Mucosa of descending colon (tissue), 3 donors: ENCODE measurements around the gene TM4SF18. TPM values are rescaled to one million over a fixed set of nuclear protein-coding genes. Genes with fewer than 3 reads are reported as not detected.
A peak's percentile ranks its signal among the peaks of the same experiment; 100 is the strongest.

Source experiments
- ATAC-seq: fragments of 200-7000 bp; cut with Tn5 transposase; one replicate; pipeline ENCODE4 v1.9.1; 2020; ENCODE audit warnings: mild to moderate bottlenecking, moderate library complexity
- DNase-seq, 3 donors: peaks; one replicate each; pipeline ENCODE4 v3.0.0-alpha.2; 2020
- H3K36me3 ChIP-seq: fragments of 200-600 bp; one replicate; pipeline ENCODE4 v1.8.0; 2021; ENCODE audit warnings: low read depth, mild to moderate bottlenecking
- H3K4me1 ChIP-seq: fragments of 200-600 bp; one replicate; pipeline ENCODE4 v1.8.0; 2021; ENCODE audit warnings: low read depth, mild to moderate bottlenecking
- H3K4me3 ChIP-seq: fragments of 200-600 bp; one replicate; pipeline ENCODE4 v1.8.0; 2021; ENCODE audit warnings: mild to moderate bottlenecking
- H3K9me3 ChIP-seq: fragments of 200-600 bp; one replicate; pipeline ENCODE4 v1.8.0; 2021; ENCODE audit warnings: mild to moderate bottlenecking
- intact Hi-C, 2 donors: fragments of 100-400 bp; cut with DNase I in 1 of 2; cut with micrococcal nuclease in 1 of 2; formaldehyde crosslinking; loops; one replicate each; pipeline versions ENCODE4 v1.11.0 to v1.11.1; 2022; cut with DNase I, micrococcal nuclease
- total RNA-seq, 3 donors: library from RNA; stranded (reverse); fragmentation: NEBNext Ultra II Directional in 2 of 3; extraction: Animal tissue kit (Norgen Biotek cat#: 25700) in 2 of 3; gene quantifications; one replicate each; pipeline versions ENCODE4 v1.2.1 to v1.2.4, GENCODE V29; 2021 to 2023
- TF ChIP-seq, protein P1 (sequence below): fragments of 200-600 bp; IDR thresholded peaks from one replicate; pipeline ENCODE4 v1.8.0; 2022; ENCODE audit warnings: antibody characterized with exemption, mild to moderate bottlenecking
- donor health status: DM: no; HTN: no; CAD: no; lungs with moderate emphysema.
- donor health status: DM: no; HTN: no; CAD: no.
- donor health status: DM: no; HTN: yes; CAD: no.

The TM4SF18 gene
- total RNA-seq, 3 donors from 2014 or later = 1.9 to 2.4 (median 2.2) TPM

DNA sequence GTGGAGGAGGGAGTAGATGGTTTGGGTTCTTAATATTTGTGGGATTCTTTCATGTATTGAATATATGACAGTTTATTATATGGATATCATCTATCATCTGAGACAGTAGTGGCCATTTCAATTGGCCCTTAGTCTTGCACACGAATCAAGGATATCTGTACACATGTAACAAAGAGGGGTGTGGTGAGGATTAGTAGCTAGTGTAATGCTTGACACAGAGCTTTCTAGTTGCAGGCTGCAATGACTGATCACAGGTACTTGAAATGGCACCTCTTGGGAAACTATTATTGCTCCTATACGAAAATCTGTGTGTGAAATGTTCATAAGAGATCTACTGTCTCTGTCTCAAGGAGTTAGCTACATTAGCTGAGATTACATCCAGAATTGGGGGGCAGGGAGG, 31.2 kb upstream of the TM4SF18 start:
- Histone ChIP-seq H3K9me3 (no peaks in the 10 kb centered on the region), H3K4me3 (no peak overlapping the region), H3K4me1 (peaks cover 9% of the 10 kb centered on the region), H3K36me3 (no peaks in the 10 kb centered on the region)
- no peak for DNase-seq
- intact Hi-C loops = no loop called here
- no peak for ATAC-seq
- TF ChIP-seq, protein P1, sequence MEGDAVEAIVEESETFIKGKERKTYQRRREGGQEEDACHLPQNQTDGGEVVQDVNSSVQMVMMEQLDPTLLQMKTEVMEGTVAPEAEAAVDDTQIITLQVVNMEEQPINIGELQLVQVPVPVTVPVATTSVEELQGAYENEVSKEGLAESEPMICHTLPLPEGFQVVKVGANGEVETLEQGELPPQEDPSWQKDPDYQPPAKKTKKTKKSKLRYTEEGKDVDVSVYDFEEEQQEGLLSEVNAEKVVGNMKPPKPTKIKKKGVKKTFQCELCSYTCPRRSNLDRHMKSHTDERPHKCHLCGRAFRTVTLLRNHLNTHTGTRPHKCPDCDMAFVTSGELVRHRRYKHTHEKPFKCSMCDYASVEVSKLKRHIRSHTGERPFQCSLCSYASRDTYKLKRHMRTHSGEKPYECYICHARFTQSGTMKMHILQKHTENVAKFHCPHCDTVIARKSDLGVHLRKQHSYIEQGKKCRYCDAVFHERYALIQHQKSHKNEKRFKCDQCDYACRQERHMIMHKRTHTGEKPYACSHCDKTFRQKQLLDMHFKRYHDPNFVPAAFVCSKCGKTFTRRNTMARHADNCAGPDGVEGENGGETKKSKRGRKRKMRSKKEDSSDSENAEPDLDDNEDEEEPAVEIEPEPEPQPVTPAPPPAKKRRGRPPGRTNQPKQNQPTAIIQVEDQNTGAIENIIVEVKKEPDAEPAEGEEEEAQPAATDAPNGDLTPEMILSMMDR = no peak

DNA sequence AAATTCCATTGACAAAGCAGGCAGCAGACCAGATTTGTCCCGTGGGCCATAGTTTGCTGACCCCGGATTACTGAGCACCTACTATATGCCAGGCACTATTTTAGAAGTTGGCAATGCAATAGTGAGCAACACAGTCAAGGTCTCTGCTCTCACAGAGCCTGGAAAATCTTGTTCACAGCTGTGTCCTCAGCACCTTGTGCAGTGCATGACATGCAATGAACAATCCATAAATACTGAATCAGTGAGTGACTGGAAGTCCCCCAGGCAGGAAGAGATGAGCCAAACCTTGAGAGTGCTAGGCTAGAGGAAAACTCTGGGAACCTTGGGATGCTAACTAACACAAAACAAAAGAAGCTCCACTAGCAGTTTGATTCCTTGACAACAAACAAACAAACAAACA, 29.6 kb upstream of the TM4SF18 start:
- intact Hi-C loops = no loop called here
- H3K4me1 ChIP-seq = no peaks in the 10 kb centered on the region
- no peaks in the 10 kb centered on the region for H3K9me3 ChIP-seq
- TF ChIP-seq, protein P1 = no peak
- ATAC-seq = no peak
- no peaks in the 10 kb centered on the region for H3K36me3 ChIP-seq
- no peak for DNase-seq
- H3K4me3 ChIP-seq = no peak overlapping the region

DNA sequence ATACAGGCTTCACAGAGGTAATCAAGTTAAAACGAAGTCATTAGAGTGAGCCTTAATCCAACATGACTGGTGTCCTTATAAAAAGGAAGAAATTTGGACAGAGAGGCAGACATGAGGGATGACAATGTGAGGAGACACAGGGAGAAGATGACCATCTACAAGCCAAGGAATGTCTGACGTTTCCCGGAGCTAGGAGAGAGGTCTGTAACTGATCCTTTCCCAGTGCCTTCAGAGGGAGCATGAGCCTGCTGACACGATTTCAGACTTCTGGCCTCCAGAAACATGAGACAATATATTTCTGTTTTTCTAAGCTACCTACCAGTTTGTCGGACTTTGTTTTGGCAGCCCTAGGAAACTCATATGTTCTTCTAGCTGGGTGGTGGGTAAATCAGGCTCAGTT, 28.9 kb upstream of the TM4SF18 start:
- TF ChIP-seq, protein P1 = no peak
- DNase-seq = no peak
- Histone ChIP-seq H3K9me3 (no peaks in the 10 kb centered on the region), H3K36me3 (no peaks in the 10 kb centered on the region), H3K4me1 (no peaks in the 10 kb centered on the region), H3K4me3 (no peak overlapping the region)
- intact Hi-C loops = no loop called here
- no peak for ATAC-seq

DNA sequence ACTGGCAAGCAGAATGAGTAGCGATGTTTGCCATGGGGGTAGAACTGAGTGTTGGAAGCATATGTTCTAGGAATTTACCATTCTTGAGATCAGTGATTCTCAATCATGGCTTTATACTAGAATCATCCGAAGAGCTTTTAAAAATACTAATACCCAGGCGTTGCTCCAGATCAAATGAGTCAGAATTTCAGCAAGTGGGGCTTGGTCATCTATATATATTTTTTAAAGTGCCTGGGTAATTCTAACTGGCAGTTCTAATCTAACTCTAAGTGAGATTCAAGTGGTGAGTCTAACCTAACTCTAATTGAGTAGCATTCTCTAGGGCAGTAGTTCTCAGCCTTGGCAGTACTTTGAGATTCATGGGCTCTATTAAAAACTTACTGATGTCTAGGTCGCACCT, 23.2 kb upstream of the TM4SF18 start:
- H3K36me3 ChIP-seq = no peaks in the 10 kb centered on the region
- no peak for DNase-seq
- no peak for ATAC-seq
- H3K4me1 ChIP-seq = no peaks in the 10 kb centered on the region
- no peak overlapping the region for H3K4me3 ChIP-seq
- no peaks in the 10 kb centered on the region for H3K9me3 ChIP-seq
- intact Hi-C loops = no loop called here
- TF ChIP-seq, protein P1 = no peak

DNA sequence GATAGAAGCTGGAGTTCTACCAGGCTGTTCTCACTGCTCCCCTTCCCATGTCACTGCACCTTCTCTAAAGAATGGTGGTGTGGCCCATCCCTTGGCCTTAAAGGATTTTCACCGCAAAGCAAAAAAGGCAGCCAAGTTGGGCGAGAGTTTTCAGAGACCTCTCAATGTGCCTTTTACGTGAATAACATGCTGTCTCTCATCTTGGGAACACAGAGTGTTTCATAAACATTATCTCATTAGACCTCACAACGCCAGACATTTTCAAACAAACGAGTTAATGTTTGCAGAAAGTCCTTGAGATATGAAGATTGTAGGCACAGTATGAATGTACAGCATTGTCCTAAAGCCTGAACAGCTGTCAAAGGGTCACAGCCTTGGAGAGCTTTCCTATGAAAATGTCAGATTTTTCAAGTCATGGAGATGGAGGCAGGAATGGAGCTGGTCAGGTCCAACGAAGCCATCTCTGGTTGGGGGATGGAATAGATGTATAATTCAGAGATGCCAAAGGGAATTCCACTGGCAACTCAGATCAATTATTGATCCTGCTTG, 22.7 kb upstream of the TM4SF18 start:
- TF ChIP-seq, protein P1 = no peak
- intact Hi-C loops = no loop called here
- DNase-seq = no peak

More for the DNA sequence above, 22.7 kb upstream of the TM4SF18 start:
- H3K9me3 ChIP-seq = no peaks in the 10 kb centered on the region
- H3K36me3 ChIP-seq = no peaks in the 10 kb centered on the region
- H3K4me3 ChIP-seq = no peak overlapping the region
- H3K4me1 ChIP-seq = no peaks in the 10 kb centered on the region
- ATAC-seq = peak; percentile 62
